Urinary bladder (tissue), 4 donors: ENCODE results near the gene ACTN3. TPM values are rescaled to one million over a fixed set of nuclear protein-coding genes. Genes with fewer than 3 reads are reported as not detected.
"Not testable (repeated sequence)": the region's sequence is repeated elsewhere in the genome, so short reads cannot be mapped to it uniquely, and the experiment has no call there.

Source experiments
- DNase-seq: peaks from one replicate; pipeline ENCODE4 v3.0.0-alpha.2; 2015; ENCODE audit errors: extremely low spot score
- H3K27ac ChIP-seq: one replicate; pipeline ENCODE4 v1.5.1; 2013; ENCODE audit warnings: low read depth, mild to moderate bottlenecking, moderate library complexity
- H3K36me3 ChIP-seq: one replicate; pipeline ENCODE4 v1.6.1; 2013; ENCODE audit warnings: mild to moderate bottlenecking, moderate library complexity; ENCODE audit not compliant: insufficient read depth
- H3K4me1 ChIP-seq: one replicate; pipeline ENCODE4 v1.6.1; 2013; ENCODE audit warnings: mild to moderate bottlenecking, moderate library complexity; ENCODE audit not compliant: insufficient read depth
- H3K4me3 ChIP-seq: one replicate; pipeline ENCODE4 v1.5.1; 2013; ENCODE audit warnings: low read depth, low read length
- WGBS: extraction: QIAGEN DNeasy Blood & Tissue Kit; methylation state at CpG from one replicate; pipeline ENCODE4 v1.1.7; 2013; 5-methylcytosine and 5-hydroxymethylcytosine counted together
- polyA plus RNA-seq: library from polyadenylated mRNA; stranded (reverse); fragments of 200-250 nt; gene quantifications from one replicate; pipeline ENCODE4 v1.2.3, GENCODE V29; 2013
- total RNA-seq: library from RNA; depleted of rRNA; stranded (reverse); fragments of >200 nt; gene quantifications from one replicate; pipeline ENCODE4 v1.2.3, GENCODE V29; 2014
- donor health status: healthy with polysubstance abuse.
- donor health status: healthy.

The ACTN3 gene
- total and polyA plus RNA-seq, 2 donors, result 0.18 TPM; not detected in 1

DNA sequence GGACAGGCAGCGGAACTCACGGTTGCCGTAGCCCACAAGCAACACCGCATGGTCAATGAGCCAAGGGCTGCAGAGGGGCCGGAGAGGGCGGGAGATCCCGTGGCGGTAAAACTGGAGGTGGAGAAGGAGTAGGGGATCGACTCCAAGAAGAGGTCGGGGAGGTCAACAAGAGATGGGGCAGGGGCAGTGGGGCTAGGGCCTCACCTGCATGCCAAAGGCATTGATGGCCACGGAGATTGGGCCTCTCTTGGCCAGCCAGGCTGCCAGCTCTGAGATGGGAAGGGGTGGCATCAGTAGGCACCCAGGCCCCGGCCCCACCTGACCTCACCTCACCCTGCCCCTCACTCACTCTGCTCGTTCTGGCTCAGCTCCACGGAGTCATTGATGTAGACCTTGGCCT is 17.8 kb downstream of the ACTN3 start:
- H3K36me3 ChIP-seq, result no peaks in the 10 kb centered on the region
- no peak overlapping the region for H3K4me3 ChIP-seq
- peaks cover 2% of the 10 kb centered on the region for H3K4me1 ChIP-seq
- H3K27ac ChIP-seq, result no peak overlapping the region
- no peak for DNase-seq
- 90% methylated on average over 14 of the region's 14 CpGs for WGBS

DNA sequence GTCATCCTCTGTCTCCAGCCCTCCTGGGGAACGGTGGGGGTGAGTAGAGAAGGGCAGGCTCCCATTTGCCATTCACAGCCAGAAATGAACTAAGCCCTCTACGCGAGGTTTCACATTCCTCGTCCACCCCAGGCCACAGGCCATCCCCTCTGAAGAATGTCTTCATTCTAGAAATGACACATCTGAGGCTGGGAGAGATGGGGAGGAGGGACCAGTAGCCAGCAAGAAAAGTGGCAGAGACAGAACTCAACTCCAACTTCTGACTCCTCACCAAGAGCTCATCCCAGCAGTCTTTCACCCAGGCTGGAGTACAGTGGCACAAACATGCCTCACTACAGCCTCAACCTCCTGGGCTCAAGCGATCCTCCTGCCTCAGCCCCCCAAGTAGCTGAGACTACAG is 18.3 kb downstream of the ACTN3 start:
- peaks cover 2% of the 10 kb centered on the region for H3K4me1 ChIP-seq
- H3K36me3 ChIP-seq, result no peaks in the 10 kb centered on the region
- no peak overlapping the region for H3K4me3 ChIP-seq
- 94% methylated on average over 5 of the region's 5 CpGs for WGBS
- H3K27ac ChIP-seq, result no peak overlapping the region
- DNase-seq, result no peak

DNA sequence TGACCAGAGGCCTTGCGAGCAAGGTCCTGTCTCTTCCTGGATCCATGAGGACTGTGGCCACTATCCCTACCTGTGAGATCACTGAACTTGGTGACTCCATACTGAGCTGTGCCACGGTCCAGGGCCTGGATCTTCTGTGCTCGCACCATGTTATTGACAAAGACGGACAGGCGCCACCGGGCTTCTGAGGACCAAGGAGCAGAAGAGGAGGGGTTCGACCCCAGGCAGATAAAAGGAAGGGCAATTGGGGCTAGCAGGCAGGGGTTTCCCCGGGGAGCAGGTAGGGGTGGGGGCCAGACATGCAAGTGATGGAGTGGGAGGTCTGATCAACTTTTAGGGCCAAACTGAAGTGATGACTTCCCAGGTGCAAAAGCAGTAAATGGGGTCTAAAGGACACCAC is 19.5 kb downstream of the ACTN3 start:
- Histone ChIP-seq H3K36me3 (no peaks in the 10 kb centered on the region), H3K27ac (no peak overlapping the region), H3K4me3 (no peak overlapping the region), H3K4me1 (peaks cover 2% of the 10 kb centered on the region)
- DNase-seq, result no peak
- 95% methylated on average over 8 of the region's 8 CpGs for WGBS

DNA sequence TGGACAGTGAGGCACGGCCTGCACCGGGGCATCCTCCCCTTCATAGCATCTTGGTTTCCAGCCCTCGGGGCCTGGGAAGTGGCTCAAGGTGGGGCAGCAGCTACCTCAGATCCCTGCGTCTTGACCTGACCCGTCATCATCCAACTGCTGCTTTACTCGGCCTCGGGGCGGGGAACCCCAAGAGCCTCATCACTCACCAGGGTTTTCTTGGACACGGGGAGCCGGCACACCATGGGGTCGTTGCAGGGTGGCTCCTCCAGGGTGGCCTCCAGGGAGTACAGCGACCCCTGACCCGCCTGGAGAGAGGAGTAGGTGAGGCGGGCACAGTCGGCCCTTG is 21.1 kb downstream of the ACTN3 start:
- WGBS, result 59% methylated on average over 15 of the region's 15 CpGs
- no peak for DNase-seq
- Histone ChIP-seq H3K4me3 (peak overlapping the region; percentile 68), H3K4me1 (peaks cover 2% of the 10 kb centered on the region), H3K27ac (no peak overlapping the region), H3K36me3 (no peaks in the 10 kb centered on the region)

DNA sequence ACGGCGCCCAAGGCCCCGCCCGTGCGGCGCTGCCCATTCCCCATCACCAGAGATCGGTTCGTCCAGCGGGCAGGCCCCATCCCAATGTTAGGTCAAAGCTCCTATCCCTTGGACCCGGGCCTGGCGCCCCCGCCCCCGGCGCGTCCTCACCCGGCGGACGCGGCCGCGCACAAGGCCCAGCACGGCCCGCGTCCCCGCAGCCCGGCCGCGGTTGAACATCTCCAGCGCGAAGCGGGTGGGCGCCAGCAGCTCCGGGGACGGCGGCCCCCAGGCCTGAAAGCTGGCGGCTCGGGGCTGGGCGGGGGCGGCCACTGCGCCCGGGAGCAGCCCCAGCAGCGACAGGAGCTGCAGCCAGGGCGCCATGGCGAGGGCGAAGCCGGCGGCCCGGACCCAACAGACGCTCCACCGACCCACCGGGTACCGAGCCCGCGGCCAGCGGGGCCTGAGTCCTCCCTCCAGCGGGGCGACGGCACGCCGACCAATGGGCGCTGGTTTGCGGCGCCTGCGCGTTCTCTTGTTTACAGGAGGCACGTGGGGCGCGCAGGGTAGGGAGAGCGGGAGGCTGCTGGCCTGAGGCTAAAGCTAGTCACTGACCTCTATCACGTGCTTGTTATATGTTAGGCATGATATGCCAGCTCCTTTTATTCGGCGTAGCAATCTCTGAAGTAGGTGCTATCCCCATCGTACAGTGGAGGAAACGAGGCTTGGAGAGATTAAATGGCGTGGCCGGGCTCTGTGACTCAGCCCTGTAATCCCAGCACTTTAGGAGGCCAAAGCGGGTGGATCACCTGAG is 21.6 kb downstream of the ACTN3 start, which contains the start of gene CTSF:
Gene CTSF, minus strand, starts transcription at position 483 of the 793 bp plus-strand sequence. Its CDS starts 120 bp downstream, at position 363.
- Histone ChIP-seq H3K4me1 (peaks cover 2% of the 10 kb centered on the region), H3K36me3 (no peaks in the 10 kb centered on the region), H3K4me3 (peak within 1 kb of the TSS; percentile 68), H3K27ac (no peak within 1 kb of the TSS)
- no peak for DNase-seq
- WGBS, result 3% methylated on average over 77 of the region's 77 CpGs

DNA sequence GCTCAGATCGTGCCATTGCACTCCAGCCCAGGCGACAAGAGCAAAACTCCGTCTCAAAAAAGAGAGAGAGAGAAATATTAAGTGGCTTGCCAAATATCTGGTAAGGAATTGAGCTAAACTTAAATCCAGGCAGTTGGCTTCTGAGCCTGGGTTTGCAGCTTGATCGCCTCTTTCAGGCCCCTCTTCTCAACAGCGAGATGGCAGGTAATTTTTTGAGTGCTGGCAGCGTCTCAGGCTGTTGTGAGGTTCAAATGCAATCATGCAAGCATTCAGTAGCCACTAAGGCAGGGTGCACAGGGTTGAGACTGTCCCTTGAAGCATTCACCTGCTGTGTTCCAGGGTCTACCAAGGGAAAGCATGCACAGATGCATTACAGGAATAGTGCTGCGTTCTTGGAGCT is 22.4 kb downstream of the ACTN3 start:
- WGBS, result 85% methylated on average over 7 of the region's 7 CpGs
- Histone ChIP-seq H3K4me3 (no peak overlapping the region), H3K36me3 (no peaks in the 10 kb centered on the region), H3K27ac (no peak overlapping the region), H3K4me1 (peaks cover 2% of the 10 kb centered on the region)
- DNase-seq, result no peak

DNA sequence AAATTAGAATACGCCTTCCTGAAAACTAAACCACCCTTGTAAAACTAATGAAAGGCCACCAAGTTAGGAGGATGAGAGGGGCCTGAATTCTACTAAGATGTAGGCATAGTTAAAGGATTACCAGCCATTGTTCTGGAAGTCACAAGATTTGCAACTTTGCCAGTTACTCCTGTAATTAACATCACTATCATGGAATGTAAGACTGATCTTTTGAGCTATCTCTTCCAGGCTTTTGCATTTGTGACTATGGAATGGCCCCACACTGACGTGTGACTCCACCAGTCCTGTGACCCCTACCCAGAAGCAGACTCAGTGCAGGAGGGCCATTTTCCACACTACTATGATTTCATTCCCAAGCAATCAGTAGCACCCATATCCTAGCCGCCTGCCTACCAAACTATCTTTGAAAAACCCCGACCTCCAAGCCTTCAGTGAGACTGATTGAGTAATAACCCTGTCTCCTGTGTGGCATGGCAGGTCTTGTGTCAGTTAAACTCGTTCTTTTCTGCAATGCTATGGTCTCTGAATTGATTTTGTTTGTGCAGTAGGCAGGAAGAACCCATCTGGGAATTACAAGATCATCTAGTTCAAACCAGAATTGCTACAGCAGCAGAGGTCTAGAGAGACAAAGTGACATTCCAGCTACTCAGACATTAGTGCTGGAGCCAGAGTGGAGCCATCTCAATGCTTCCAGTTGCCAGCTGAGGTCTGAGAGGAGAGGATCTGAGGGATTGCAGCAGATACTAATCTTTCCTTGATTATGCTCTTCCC is 23.6 kb downstream of the ACTN3 start:
- DNase-seq, result no peak
- Histone ChIP-seq H3K27ac (no peak overlapping the region), H3K36me3 (no peaks in the 10 kb centered on the region), H3K4me3 (no peak overlapping the region), H3K4me1 (peaks cover 2% of the 10 kb centered on the region)
- WGBS, result 54% methylated on average over 5 of the region's 5 CpGs

DNA sequence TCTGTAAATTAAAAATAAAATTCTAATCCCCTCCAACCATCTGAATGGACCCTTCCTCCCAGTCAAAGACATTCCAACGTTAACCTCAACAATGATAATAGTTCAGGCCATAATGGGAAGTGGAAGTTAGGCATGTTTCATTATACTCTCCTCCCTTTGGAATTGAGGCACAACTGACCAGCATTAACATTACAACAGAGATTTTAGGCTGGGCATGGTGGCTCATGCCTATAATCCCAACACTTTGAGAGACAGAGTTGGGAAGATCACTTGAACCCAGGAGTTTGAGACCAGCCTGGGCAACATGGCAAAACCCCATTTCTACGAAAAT is 24.1 kb downstream of the ACTN3 start:
- Histone ChIP-seq H3K36me3 (no peaks in the 10 kb centered on the region), H3K27ac (no peak overlapping the region), H3K4me1 (peaks cover 2% of the 10 kb centered on the region), H3K4me3 (no peak overlapping the region)
- no peak for DNase-seq
- 62% methylated on average over 2 of the region's 2 CpGs for WGBS

DNA sequence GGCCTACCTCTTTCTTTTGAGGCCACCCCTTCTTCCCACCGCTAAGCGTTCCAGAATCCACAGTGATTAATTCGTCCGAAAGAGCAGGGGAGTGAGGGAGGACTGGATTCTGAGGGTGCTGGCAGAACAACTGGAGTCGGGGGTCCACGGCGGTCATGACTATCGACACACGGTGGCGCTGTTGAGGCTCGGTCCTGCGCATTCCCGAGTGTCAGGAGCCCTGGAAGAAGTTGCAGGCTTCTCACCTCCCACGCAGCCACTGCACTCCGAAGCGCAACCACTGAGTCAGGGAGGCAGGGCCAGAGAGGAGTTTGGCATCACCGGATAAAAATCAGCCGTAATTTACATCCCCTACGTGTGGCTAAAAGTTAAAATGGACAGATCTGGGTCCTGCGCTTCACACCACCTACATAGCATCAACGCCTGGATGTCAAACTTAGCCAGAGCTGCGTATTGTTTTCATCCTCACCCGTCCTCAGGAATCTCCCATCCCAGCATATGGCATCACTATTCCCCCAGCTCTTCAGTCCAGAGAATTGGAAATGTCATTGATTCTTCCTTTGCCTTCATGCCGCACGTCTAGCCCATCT is 32.4 kb downstream of the ACTN3 start:
- no peak overlapping the region for H3K27ac ChIP-seq
- 16% methylated on average over 25 of the region's 25 CpGs for WGBS
- no peaks in the 10 kb centered on the region for H3K4me1 ChIP-seq
- H3K36me3 ChIP-seq, result no peaks in the 10 kb centered on the region
- H3K4me3 ChIP-seq, result no peak overlapping the region
- DNase-seq, result no peak

DNA sequence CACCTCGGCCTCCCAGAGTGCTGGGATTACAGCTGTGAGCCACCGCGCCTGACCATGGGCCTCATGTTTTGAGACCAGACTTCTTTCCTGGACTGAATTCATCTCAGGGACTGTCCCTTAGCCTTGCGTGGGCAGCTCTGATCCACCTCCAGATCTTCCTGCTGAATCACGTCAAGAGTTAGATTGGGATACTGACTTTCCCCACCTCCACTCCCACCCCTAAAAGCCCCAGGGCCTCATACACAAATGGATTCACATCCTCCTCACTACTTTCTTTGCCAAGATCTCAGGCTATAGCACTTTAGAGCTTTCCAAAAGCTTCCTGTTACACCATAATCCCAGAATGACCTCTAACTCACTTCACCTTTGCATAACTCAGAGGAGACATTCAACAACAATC is 34.1 kb downstream of the ACTN3 start:
- Histone ChIP-seq H3K4me1 (no peaks in the 10 kb centered on the region), H3K4me3 (no peak overlapping the region), H3K27ac (no peak overlapping the region), H3K36me3 (no peaks in the 10 kb centered on the region)
- DNase-seq, result no peak
- 78% methylated on average over 5 of the region's 5 CpGs for WGBS

DNA sequence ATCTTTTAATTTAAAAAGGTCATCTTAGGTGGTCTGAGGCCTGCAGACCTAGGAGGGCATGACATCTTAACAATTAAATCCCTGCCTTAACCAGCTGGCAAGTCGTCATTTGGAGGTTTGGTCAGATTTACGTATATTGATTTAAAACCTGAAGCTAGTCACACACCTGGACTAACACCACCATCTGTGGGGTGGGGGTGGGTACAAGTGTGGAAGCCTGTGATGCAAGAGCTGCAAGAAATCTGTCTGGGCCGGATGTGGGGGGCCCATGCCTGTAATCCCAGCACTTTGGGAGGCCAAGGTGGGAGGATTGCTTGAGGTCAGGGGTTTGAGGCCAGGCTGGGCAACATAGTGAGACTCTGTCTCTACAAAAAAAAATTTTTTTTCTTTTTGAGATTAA is 34.6 kb downstream of the ACTN3 start:
- H3K4me3 ChIP-seq, result no peak overlapping the region
- no peaks in the 10 kb centered on the region for H3K36me3 ChIP-seq
- no peaks in the 10 kb centered on the region for H3K4me1 ChIP-seq
- no peak overlapping the region for H3K27ac ChIP-seq
- DNase-seq, result no peak
- WGBS, result 81% methylated on average over 3 of the region's 3 CpGs

DNA sequence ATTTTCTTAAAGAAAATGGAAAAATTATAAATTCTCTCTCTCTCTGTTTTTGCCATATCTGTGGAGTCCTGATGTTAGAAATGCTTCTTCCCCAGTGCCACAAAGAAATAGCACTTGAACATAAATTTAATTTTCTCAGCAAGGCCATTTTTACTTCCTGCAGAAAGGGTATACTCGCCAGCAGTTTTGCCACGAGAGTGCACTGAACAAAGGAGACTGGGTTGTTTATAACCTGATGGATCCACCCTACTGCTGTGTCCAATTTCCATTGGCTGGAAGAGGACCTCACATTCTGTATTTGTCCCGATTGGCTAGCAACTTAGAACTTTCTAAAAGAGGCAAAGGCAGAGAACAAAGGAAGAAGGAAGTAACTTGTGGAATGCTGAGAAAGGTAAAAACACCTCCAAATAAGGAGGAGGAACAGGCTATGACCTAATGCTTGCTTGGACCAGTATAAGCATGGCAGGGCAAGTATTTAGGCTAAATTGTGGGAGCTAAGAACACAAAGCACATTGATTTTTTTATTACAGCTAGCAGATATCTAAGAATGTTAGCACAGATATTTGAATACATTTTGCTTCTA is 36.0 kb downstream of the ACTN3 start:
- WGBS, result 89% methylated on average over 3 of the region's 3 CpGs
- H3K36me3 ChIP-seq, H3K4me1 ChIP-seq, DNase-seq, H3K4me3 ChIP-seq, H3K27ac ChIP-seq: not testable (repeated sequence)

DNA sequence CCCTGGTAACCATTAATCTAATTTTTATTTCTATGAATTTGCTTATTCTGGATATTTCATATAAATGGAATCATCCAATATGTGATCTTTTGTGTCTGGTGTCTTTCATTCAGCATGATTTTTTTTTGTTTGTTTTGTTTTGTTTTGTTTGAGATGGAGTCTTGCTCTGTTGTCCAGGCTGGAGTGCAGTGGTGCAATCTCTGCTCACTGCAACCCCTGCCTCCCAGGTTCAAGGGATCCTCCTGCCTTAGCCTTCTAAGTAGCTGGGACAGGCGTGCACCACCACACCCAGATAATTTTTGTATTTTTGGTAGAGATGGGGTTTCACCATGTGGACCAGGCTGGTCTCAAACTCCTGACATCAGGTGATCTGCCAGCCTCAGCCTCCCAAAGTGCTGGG is 38.7 kb downstream of the ACTN3 start:
- 79% methylated on average over 1 of the region's 1 CpG for WGBS
- not testable (repeated sequence) for H3K4me1 ChIP-seq, DNase-seq, H3K27ac ChIP-seq, H3K36me3 ChIP-seq, H3K4me3 ChIP-seq

DNA sequence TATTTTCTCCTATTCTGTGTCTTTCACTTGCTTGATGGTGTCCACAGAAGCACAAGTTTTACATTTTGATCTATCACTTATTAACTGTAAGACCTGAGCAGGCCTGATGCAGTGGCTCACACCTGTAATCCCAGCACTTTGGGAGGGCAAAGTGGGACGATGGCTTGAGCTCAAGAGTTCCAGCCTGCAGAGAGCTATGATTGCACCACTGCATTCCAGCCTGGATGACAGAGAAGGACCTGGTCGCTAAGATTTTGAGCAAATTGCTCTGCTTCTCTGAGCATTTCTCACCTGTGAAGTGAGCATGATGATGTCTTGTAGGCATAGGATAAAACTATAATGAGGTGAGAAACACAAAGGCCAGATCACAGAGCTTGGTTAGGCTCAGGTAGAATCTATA is 39.4 kb downstream of the ACTN3 start:
- Histone ChIP-seq H3K4me3 (no peak overlapping the region), H3K4me1 (no peaks in the 10 kb centered on the region), H3K27ac (no peak overlapping the region), H3K36me3 (no peaks in the 10 kb centered on the region)
- 59% methylated on average over 2 of the region's 2 CpGs for WGBS
- DNase-seq, result no peak
